IPS-15b (cell line): ENCODE results near the gene EMP1.

ENCODE experiments used
- H3K27me3 ChIP-seq: one replicate; pipeline ENCODE4 v1.6.1; 2013; ENCODE audit warnings: low read length; ENCODE audit not compliant: control insufficient read depth, insufficient read depth
- H3K36me3 ChIP-seq: one replicate; pipeline ENCODE4 v1.6.1; 2013; ENCODE audit warnings: low read length; ENCODE audit not compliant: control insufficient read depth, insufficient read depth
- H3K4me1 ChIP-seq: one replicate; pipeline ENCODE4 v1.6.1; 2013; ENCODE audit warnings: mild to moderate bottlenecking, low read length; ENCODE audit not compliant: control insufficient read depth, insufficient read depth
- H3K4me3 ChIP-seq: one replicate; pipeline ENCODE4 v1.5.1; 2013; ENCODE audit warnings: low read depth, low read length
- H3K9ac ChIP-seq: one replicate; pipeline ENCODE4 v1.6.1; 2013; ENCODE audit warnings: low read depth, mild to moderate bottlenecking, low read length
- H3K9me3 ChIP-seq: one replicate; pipeline ENCODE4 v1.6.1; 2013; ENCODE audit warnings: mild to moderate bottlenecking, low read length; ENCODE audit not compliant: control insufficient read depth, insufficient read depth

Gene EMP1, protein sequence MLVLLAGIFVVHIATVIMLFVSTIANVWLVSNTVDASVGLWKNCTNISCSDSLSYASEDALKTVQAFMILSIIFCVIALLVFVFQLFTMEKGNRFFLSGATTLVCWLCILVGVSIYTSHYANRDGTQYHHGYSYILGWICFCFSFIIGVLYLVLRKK

DNA sequence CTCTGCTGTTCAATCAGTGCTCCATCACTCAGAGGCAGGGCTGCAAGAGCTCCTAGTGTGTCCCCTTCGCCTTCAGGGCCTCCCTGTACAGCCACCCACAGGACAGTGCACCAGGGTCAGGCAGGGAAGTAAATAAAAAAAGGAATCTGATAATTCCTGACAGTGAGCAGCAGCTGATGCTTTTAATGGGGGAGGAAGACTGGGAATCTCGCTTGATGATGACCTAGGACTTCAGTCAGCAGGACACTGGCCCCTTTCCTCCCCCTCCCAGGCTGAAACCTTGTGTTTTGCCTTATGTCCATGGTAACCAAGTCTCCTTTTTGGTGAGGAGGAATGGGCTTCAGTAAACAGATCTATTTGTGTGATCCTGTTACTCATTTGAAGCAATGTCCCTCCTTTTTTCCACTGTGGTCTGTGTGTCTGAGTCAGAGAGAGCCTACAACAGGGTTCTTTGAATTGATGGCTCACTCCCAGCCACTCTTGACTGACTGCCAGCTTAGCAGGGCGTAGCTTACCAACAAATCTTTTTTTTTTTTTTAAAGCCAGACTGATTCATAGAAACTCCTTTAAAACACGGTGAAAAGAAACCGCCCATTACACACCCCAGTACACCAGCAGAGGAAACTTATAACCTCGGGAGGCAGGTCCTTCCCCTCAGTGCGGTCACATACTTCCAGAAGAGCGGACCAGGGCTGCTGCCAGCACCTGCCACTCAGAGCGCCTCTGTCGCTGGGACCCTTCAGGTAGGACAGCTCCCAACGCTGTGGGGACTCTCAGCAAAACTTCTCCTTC is at the start of gene EMP1:
Gene EMP1 (plus strand): TSS at position 597 of the 792 bp plus-strand sequence. CDS start 14,785 bp downstream, outside the sequence.
- peaks cover 2% of the 10 kb centered on the region for H3K4me1 ChIP-seq
- H3K9ac ChIP-seq, result no peak within 1 kb of the TSS
- no peak within 1 kb of the TSS for H3K4me3 ChIP-seq
- no peaks in the 10 kb centered on the region for H3K36me3 ChIP-seq
- H3K27me3 ChIP-seq, result no peaks in the 10 kb centered on the region
- H3K9me3 ChIP-seq, result no peaks in the 10 kb centered on the region

DNA sequence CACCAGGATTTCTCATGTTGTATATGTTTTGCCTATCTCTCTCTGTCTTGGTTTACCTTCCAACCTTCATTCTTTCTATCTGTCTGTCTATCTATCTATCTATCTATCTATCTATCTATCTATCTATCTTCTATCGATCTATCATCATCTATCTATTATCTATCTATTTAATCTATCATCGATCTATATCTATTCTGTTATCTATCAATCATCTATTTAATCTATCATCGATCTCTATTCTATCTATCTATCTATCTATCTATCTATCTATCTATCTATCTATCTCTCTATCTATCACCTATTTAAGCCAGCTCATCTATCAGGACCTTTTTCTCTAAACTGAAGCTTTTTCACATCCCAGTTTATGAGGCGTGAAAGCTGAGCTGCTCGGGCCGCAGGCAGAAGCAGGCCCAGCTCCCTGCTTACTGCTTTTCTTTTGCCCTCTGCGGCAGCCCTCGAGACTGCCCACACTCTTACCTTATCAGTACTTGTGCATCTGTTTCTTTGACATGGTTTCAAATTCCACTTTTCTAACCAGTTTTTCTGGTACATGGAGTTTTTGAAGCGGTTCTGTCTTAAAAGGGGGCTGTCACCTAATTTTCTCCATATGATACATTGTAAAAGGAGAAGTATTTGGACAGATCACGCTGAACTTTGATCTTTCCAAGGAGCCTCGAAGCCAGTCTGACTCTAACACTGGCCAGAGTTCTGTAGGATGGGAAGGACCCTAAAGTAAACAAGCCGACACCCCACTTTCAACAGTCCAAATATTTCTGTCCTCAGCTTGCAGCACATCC is 48.6 kb upstream of the EMP1 start:
- no peaks in the 10 kb centered on the region for H3K4me1 ChIP-seq
- H3K4me3 ChIP-seq, result no peak overlapping the region
- H3K36me3 ChIP-seq, result no peaks in the 10 kb centered on the region
- no peaks in the 10 kb centered on the region for H3K27me3 ChIP-seq
- no peak overlapping the region for H3K9ac ChIP-seq
- H3K9me3 ChIP-seq, result no peaks in the 10 kb centered on the region

DNA sequence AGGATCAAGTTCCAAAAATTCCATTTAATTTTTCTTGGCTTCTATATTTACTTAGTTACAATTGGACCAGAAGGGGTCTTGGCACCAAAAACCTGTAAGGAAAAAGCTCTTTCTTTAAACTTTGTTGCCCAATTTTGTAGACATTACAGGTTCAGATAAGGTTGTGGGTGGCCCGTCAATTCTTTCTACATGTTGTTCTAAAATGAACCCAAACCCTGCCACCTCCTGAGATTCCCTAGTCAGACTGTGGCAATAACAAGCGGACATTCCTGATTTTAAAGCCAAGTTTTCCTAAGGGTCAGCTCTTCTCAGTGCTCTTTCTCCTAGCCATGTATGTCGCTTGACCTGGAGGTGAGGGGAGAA is 48.1 kb upstream of the EMP1 start:
- no peak overlapping the region for H3K4me3 ChIP-seq
- H3K27me3 ChIP-seq, result no peaks in the 10 kb centered on the region
- no peaks in the 10 kb centered on the region for H3K4me1 ChIP-seq
- H3K9ac ChIP-seq, result no peak overlapping the region
- no peaks in the 10 kb centered on the region for H3K36me3 ChIP-seq
- no peaks in the 10 kb centered on the region for H3K9me3 ChIP-seq

DNA sequence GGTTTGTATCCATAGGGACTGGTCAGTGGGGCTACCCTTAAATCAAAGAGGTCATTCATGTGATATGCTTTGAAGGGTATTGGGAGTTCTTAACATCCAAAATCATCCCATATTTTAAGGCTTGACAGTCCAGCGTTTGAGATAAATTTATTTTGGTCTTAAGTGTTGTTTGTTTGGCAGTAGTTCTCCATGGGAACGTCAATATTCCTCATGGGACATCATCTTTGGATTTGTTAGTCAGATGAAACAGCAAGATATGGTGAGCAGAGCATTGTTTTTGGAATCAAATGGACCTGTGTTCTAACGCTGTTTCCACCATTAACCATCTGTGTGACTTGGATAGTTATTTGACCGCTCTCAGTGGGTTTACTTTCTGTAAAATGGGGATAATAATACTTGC is 47.1 kb upstream of the EMP1 start:
- Histone ChIP-seq H3K9ac (no peak overlapping the region), H3K4me3 (no peak overlapping the region), H3K9me3 (no peaks in the 10 kb centered on the region), H3K27me3 (no peaks in the 10 kb centered on the region), H3K36me3 (no peaks in the 10 kb centered on the region), H3K4me1 (no peaks in the 10 kb centered on the region)

DNA sequence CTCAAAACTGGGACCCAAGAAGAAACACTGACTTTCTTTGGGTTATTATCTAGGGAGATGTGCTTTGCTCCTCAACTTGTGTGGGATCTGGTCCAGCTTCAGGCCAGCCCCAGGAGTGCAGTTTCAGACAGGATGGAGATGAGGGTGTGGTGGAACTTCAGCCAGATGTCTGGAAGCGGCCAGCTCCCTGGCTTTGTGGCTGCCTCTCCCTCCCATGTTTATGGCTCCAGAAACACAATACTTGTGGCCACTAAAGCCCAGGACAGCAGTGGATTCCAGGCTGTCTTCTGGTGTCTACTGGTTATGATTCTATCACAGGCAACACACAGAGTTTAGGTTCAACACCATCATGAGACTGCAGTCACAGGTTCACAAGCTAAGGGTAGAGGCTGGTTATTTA is 44.2 kb upstream of the EMP1 start:
- H3K9ac ChIP-seq, result no peak overlapping the region
- H3K4me3 ChIP-seq, result no peak overlapping the region
- no peaks in the 10 kb centered on the region for H3K27me3 ChIP-seq
- H3K9me3 ChIP-seq, result no peaks in the 10 kb centered on the region
- no peaks in the 10 kb centered on the region for H3K4me1 ChIP-seq
- no peaks in the 10 kb centered on the region for H3K36me3 ChIP-seq

DNA sequence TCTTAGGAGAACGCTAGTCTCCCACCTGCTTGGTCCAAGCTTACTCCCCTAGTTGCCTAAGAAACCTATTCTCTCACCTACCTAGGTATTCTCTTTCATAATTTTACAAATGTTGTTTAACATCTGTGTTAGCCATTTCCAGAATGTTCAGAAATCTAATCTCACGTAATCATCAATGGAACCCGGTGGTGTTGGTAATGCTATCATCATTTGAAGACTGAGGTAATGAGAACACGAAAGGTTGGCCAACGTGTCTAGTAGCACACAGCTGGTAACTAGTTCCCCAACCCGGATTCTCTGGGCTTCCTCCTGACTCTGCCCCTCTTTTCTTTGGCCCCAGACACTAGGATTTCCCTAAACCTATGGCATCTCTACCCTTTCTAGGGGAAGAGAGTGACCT is 43.8 kb upstream of the EMP1 start:
- no peaks in the 10 kb centered on the region for H3K9me3 ChIP-seq
- H3K27me3 ChIP-seq, result no peaks in the 10 kb centered on the region
- H3K4me3 ChIP-seq, result no peak overlapping the region
- H3K4me1 ChIP-seq, result no peaks in the 10 kb centered on the region
- no peak overlapping the region for H3K9ac ChIP-seq
- H3K36me3 ChIP-seq, result no peaks in the 10 kb centered on the region

DNA sequence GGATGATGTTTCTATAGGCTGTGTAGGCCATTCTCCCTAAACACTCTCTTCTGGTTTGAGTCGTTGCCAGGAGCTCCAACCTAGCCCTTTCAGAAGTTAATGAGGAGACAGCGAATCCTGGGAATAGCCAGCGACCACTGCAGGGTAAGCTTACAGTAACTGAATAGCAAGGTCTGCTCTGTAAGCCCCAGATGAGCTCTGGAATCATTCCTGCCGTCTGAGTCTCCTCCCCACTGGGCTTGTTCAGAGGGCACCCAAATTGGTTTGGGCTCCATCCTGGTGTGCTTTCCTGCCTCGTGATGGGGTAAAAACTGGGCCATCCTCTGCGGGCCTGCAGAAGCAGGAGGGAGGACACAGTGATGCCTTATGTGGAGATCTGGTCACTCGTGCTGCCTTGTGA is 43.3 kb upstream of the EMP1 start:
- Histone ChIP-seq H3K36me3 (no peaks in the 10 kb centered on the region), H3K27me3 (no peaks in the 10 kb centered on the region), H3K9me3 (no peaks in the 10 kb centered on the region), H3K4me1 (no peaks in the 10 kb centered on the region), H3K9ac (no peak overlapping the region), H3K4me3 (no peak overlapping the region)

DNA sequence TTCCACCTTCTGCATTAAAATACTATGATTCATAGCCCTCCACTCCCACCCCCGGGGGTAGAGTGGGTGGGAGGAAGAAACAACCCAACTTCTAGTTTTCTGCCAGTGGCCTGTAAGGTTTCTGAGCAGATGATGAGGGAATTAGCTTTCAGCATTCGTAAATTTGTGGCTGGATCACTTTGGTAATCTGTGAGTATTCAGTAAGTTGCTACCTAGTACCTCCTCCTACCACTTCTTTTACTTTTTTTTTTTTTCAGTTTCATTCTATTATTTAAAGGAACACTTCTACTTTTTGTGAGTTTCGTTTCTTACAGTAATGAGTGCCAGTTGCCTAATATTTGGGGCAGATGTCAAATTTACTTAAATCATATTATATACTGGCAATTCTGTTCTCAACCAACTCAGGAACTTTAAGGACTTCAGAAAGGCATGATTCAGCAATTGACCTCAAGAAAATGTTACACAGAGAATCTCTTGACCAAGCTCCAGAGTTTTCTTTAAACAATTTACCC is 42.4 kb upstream of the EMP1 start:
- H3K9me3 ChIP-seq, result no peaks in the 10 kb centered on the region
- H3K4me1 ChIP-seq, result no peaks in the 10 kb centered on the region
- H3K9ac ChIP-seq, result no peak overlapping the region
- H3K27me3 ChIP-seq, result no peaks in the 10 kb centered on the region
- no peak overlapping the region for H3K4me3 ChIP-seq
- H3K36me3 ChIP-seq, result no peaks in the 10 kb centered on the region

DNA sequence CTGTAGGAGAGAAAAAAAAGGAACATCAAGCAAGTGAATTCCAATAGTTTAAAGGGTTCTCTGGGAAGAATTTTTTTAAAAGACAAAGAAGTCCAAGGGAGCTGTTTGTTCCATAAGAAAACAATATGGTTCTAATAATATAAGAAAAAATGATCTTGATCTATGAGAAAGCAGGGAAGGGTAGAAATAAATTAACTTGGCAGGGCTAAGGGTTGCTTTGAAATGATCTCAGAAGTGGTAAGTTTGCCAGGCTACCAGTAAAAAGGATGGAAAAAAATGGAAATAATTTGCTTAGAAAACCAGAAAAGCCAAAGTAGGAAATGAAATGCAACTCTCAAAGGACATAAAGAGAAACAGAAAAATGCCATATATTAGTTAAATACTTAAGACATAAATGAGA is 41.7 kb upstream of the EMP1 start:
- Histone ChIP-seq H3K4me1 (no peaks in the 10 kb centered on the region), H3K36me3 (no peaks in the 10 kb centered on the region), H3K27me3 (no peaks in the 10 kb centered on the region), H3K9ac (no peak overlapping the region), H3K9me3 (no peaks in the 10 kb centered on the region), H3K4me3 (no peak overlapping the region)

DNA sequence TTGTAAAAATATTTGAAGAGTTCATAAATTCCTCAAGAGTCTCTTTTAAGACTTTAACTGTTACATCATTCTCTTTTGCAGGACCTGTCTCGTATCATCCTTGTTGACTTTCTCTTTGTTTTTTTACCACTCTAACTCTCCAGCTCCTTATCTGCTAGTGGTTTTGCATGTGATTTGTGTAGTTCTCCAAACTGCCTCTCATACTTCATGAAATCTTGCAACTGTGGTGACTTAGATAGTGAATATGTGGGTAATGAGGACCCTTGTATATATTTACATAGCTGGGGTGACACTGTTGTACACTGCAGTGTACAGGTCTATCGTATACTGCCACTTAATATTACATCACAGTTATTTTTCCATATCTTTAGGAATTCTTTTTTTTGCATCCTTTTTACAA is 40.2 kb upstream of the EMP1 start:
- H3K4me3 ChIP-seq, result no peak overlapping the region
- H3K9ac ChIP-seq, result no peak overlapping the region
- no peaks in the 10 kb centered on the region for H3K9me3 ChIP-seq
- no peaks in the 10 kb centered on the region for H3K4me1 ChIP-seq
- no peaks in the 10 kb centered on the region for H3K36me3 ChIP-seq
- H3K27me3 ChIP-seq, result no peaks in the 10 kb centered on the region

DNA sequence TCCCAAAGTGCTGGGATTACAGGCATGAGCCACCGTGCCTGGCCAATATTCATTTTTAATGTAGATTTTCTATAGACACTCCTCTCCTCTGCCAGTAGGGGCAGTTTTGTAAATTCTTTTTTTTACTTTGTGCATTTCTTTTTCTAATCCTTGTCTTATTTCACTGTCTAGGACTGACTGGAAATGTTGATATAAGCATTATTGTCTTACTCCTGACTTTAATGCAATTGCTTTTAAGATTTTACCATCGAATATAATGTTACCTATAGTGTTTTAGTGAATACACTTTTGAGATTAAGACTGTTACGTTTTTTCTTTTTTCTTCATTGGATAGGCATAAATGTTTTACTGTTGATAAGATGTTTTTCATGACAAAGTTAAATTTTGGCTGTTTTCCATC is 35.4 kb upstream of the EMP1 start:
- Histone ChIP-seq H3K4me3 (no peak overlapping the region), H3K4me1 (no peaks in the 10 kb centered on the region), H3K36me3 (no peaks in the 10 kb centered on the region), H3K27me3 (no peaks in the 10 kb centered on the region), H3K9ac (no peak overlapping the region), H3K9me3 (no peaks in the 10 kb centered on the region)

DNA sequence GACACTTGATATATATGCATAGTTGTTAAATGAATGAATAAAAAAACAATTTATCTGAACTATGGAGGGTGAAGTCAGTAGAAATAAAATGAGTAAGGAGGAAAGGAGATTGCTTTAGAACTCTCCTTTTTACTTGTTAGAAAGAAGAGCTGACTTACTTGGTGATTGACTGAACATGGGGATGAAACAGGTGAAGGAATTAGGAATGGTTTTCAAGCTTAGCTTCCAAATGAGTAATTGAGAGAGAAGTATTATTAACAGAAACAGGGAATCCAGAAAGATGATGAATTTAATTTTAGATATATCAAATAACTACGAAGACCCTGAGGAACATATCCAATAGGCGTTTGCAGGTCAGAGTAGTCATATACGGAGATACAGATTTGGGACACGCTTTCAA is 33.6 kb upstream of the EMP1 start:
- Histone ChIP-seq H3K27me3 (no peaks in the 10 kb centered on the region), H3K9ac (no peak overlapping the region), H3K4me1 (no peaks in the 10 kb centered on the region), H3K4me3 (no peak overlapping the region), H3K9me3 (no peaks in the 10 kb centered on the region), H3K36me3 (no peaks in the 10 kb centered on the region)
